Measurements from ENCODE around the gene DCLK1.

The DCLK1 gene

DNA sequence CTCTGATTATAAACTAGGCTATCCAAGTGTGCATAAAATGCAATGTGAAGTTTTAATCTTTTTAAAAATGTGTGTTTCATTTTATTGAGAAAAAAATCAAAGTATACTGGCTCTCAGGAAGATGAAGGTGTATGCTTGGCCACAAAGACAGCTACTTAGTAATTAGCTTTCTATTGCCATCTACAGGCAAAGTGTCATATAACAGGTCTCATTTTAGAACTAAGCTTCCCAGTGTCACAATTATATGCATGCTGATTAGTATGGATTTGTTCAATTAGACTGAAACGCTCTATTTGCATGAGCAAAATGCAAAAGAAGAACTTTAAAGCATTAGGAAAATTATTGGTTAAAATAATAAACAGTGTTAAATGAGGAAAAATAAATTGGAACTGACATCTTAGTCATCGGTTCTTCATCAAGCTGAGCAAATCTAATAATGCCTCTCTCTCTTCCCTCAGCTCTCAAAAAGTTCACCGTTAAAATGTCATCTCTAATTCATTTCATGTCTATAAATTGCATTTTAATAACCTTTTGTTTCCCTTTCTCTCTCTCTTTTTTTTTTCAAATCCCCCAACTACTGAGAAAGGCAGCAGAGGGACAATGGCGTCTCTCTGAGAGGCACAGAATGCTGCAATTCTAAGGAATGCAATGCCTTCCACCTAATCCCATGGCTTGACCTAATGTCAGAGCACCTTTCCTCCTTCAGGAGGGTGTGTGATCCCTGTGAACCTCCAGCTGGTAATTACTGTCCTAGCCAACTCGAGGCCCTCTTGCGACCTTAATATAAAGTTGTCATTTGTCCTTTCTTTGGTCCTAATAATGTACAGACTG is 341.6 kb downstream of the DCLK1 start:
- no peak overlapping the region for H3K27ac Mint-ChIP-seq
- H3K4me1 Mint-ChIP-seq (ENCODE audit: low read depth): no peaks in the 10 kb centered on the region
- no peaks in the 10 kb centered on the region for H3K9me3 Mint-ChIP-seq
- H3K27me3 Mint-ChIP-seq: peaks cover 3% of the 10 kb centered on the region
- no peaks in the 10 kb centered on the region for H3K36me3 Mint-ChIP-seq (ENCODE audit: low read depth)
- H3K4me3 Mint-ChIP-seq: no peak overlapping the region

DNA sequence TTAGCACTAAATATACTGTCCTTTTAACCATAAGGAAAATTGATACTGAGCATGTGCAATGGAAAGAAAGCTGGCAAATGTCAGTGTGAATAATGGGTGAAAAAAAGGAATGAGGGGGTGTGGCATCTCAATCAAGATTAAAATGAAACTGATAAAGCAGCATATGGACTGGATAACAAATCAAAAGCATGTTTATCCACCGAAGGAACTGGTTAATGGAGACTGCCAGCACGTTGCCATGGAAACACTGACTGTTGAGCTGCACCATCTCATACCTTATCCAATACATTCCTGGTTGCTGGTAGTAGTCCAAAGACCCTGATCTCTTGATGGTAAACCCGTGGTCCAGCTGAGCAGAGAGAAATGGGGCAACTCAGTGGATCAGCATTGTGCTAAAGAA is 343.2 kb downstream of the DCLK1 start:
- H3K27me3 Mint-ChIP-seq: peaks cover 3% of the 10 kb centered on the region
- no peak overlapping the region for H3K27ac Mint-ChIP-seq

DNA sequence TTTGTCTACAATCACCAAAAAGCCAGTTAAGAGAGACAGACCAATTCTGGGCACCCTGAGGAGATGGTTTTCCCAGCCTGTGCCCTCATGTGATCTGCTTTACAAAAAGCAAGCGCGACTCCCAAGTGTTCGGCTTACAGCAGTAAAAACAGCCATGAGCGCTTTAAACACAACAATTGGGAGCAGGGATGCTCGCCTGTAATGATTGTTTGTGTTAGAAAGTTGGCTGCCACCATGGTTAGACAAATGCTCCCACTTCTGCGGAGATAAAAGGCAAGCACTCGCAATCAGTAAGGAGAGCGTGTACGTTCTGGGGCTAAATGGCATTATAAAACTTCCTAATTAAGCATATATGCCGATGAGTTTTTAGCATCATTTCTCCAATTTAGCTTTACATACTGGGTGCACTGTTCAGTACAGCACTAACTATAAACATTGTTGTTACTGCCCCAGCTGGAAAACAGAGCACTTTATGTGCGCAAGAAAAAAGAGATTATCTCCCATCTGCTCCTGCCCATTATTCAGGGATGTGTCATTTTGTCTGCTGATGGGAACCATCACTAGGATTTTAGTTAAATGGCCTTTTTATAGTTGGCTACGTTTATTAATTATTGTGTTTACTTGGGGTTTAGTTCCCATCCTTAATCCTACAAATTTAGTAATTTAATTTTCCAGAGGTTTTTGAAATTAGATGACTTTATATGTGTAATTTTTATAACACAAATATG is 345.4 kb downstream of the DCLK1 start:
- H3K36me3 Mint-ChIP-seq (ENCODE audit: low read depth): no peaks in the 10 kb centered on the region
- H3K4me1 Mint-ChIP-seq (ENCODE audit: low read depth): no peaks in the 10 kb centered on the region
- no peaks in the 10 kb centered on the region for H3K9me3 Mint-ChIP-seq
- no peak overlapping the region for H3K27ac Mint-ChIP-seq
- no peak overlapping the region for H3K4me3 Mint-ChIP-seq
- peaks cover 3% of the 10 kb centered on the region for H3K27me3 Mint-ChIP-seq

More for the DNA sequence above, 343.2 kb downstream of the DCLK1 start:
- Mint-ChIP-seq H3K9me3 (no peaks in the 10 kb centered on the region), H3K4me1 (ENCODE audit: low read depth) (no peaks in the 10 kb centered on the region), H3K36me3 (ENCODE audit: low read depth) (no peaks in the 10 kb centered on the region), H3K4me3 (no peak overlapping the region)

DNA sequence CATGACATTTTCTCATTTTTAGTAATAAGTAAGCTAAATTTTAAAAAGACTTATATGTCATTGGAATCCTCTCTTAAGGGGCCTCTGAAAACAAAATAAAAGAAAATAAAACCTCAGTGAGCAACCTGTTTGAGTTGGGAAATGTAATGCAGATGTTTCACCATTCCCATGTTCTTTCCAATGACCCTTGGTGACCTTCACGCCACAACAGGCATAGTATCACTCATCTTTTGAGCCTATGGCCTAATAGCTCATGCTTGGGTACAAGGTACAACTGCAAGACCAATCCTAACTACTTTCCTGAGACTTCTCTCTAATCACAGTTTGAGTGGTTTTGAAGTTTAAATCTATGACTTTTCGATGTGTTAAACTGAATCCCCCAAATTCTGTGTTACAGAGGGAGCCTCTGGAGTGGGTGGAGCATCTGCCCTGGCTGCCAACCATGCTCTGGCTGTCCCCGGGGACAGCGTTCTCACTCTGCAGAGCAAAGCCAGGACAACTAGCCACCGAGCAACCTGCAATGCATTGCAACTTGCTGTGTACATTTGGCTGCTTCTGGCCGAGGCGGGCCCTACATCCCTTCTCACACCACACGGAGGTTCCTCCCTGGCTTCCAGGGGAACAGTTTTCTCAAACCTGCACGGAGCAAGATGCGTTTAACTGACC is 346.8 kb downstream of the DCLK1 start:
- no peaks in the 10 kb centered on the region for H3K9me3 Mint-ChIP-seq
- H3K36me3 Mint-ChIP-seq (ENCODE audit: low read depth): no peaks in the 10 kb centered on the region

DNA sequence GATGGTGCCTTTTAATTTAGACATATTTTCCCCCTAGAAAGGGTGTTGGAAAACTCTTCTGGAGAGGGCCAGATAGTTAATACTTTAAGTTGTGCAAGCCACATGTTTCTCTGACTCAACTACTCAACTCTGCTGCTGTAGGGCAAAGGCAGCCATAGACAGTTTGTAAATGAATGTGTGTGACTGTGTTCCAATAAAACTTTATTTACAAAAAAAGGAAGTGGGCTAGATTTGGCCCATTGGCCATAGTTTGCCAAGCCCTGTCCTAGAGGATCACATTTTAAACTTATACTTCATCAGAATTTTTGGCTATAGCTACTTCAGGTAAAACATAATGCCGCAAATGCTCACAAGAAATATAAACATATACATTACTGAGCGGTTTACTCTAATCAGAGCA is 348.4 kb downstream of the DCLK1 start:
- Mint-ChIP-seq H3K4me1 (ENCODE audit: low read depth) (no peaks in the 10 kb centered on the region), H3K36me3 (ENCODE audit: low read depth) (no peaks in the 10 kb centered on the region), H3K4me3 (no peak overlapping the region), H3K27ac (no peak overlapping the region), H3K27me3 (no peaks in the 10 kb centered on the region), H3K9me3 (no peaks in the 10 kb centered on the region)

More for the DNA sequence above, 346.8 kb downstream of the DCLK1 start:
- H3K27me3 Mint-ChIP-seq: no peaks in the 10 kb centered on the region
- no peak overlapping the region for H3K4me3 Mint-ChIP-seq
- no peak overlapping the region for H3K27ac Mint-ChIP-seq
- no peaks in the 10 kb centered on the region for H3K4me1 Mint-ChIP-seq (ENCODE audit: low read depth)

DNA sequence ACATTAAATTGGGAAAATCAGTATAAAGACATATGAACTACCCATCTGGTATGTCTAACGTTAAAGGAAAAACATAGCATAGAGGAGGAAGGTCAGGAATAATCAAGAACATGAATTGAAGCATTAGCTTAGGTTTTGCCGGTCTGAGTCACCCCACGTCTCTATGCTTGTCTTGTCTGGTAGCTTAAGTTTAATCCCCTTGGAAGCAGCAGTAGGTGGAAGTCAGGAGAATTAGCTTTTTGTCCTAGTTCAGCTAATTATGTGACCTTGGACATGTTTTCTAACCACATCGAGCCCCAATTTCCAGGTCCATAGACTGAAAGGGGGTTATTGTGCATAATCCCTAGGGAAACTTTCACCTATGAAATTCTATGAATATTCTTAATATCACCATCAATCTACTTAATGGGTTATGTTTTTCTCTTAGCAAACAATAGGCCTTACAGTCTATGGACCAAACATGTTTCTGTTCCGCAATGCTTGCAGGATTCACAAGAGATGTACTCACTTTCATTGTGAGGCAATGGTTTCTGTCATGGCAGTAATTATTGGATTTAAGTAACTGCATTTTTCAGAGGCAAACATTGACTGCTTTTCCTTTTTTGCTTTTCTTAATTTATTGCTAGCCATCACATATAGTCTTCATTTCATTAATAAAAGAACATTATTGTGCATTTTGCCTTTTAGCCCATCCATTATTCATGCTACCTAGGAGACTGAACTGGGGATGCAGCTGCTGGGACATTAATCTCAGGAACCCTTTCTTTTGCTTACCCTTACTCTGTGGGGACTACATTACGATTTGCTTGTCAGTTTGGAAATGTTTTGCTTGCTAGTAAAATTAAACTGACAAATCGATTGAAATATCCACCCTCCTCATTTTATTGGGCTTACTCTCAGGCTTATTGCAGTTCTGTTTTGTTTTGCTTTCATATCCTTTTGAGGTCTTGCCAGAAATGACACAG is 349.9 kb downstream of the DCLK1 start:
- H3K27ac Mint-ChIP-seq: no peak overlapping the region
- peaks cover 3% of the 10 kb centered on the region for H3K9me3 Mint-ChIP-seq
- H3K4me1 Mint-ChIP-seq (ENCODE audit: low read depth): no peaks in the 10 kb centered on the region
- no peak overlapping the region for H3K4me3 Mint-ChIP-seq
- H3K36me3 Mint-ChIP-seq (ENCODE audit: low read depth): no peaks in the 10 kb centered on the region
- H3K27me3 Mint-ChIP-seq: peaks cover 4% of the 10 kb centered on the region

DNA sequence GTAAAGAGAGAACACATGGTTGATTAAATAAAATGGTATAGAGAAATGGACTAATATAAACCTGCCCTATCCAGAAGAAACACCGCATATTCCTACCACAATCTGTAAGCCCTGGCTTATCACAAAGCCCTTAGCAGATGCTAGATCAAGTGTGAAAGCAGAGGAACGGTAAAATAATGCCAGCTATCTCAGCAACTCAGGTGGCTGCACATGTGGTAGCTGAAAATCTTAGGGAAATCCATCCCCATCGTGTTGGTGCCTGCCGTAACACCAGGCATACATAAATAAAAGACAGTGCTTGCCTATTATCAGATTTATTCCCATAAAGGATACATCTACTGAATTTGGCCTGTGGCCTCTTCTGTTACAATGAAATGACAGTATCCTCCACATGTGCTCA is 350.6 kb downstream of the DCLK1 start:
- no peaks in the 10 kb centered on the region for H3K36me3 Mint-ChIP-seq (ENCODE audit: low read depth)

DNA sequence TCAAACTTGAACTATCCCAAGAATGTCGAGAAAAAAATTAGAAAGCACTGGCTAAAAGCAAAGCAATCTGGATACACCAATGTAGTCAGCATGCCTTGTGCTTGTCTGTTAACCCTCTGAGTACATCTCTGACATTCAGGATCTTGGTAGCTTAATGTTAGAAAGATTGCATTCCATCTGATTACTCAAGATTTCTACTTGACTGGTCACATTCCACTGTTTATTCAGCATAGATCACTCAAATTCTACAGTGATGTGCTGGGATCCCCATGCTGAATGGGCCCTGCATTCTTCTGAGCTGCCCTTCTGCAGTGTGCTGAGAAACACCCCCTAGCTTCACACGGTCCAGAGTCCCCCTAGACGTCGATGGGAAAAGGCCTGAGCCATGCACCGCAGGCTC is 359.3 kb downstream of the DCLK1 start:
- no peak overlapping the region for H3K27ac Mint-ChIP-seq
- no peak overlapping the region for H3K4me3 Mint-ChIP-seq
- no peaks in the 10 kb centered on the region for H3K36me3 Mint-ChIP-seq (ENCODE audit: low read depth)
- H3K27me3 Mint-ChIP-seq: peaks cover 15% of the 10 kb centered on the region
- peaks cover 1% of the 10 kb centered on the region for H3K9me3 Mint-ChIP-seq
- H3K4me1 Mint-ChIP-seq (ENCODE audit: low read depth): no peaks in the 10 kb centered on the region

More for the DNA sequence above, 350.6 kb downstream of the DCLK1 start:
- H3K4me3 Mint-ChIP-seq: no peak overlapping the region
- H3K4me1 Mint-ChIP-seq (ENCODE audit: low read depth): no peaks in the 10 kb centered on the region
- H3K27ac Mint-ChIP-seq: no peak overlapping the region
- H3K27me3 Mint-ChIP-seq: peaks cover 4% of the 10 kb centered on the region
- peaks cover 3% of the 10 kb centered on the region for H3K9me3 Mint-ChIP-seq

DNA sequence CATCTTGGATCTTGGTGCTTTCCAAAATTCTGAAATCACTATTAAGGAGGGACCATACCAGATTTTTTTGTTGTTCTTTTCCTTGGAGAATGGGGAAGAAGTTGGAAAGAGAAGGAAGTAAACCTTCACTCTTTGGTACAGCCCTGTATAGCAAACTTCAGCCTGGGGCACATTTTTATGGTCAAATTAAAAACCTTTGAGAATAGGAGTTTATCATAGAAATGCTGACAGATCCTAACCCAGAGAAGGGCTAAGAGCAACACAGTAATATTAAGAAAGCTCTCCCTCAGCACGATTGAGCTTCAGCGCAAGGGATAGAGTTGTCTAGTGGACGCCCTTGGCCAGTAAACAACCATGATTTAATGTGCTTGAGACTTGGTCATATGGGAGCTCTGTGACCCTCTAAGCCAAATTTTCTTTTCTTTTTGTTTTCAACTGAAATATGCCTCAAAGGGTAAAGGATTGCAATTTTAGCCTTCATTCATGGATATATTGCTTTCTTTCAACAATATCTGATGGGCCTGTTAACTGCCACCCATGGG is 360.4 kb downstream of the DCLK1 start:
- no peaks in the 10 kb centered on the region for H3K4me1 Mint-ChIP-seq (ENCODE audit: low read depth)
- H3K4me3 Mint-ChIP-seq: no peak overlapping the region
- no peak overlapping the region for H3K27ac Mint-ChIP-seq
- H3K9me3 Mint-ChIP-seq: no peaks in the 10 kb centered on the region
- H3K36me3 Mint-ChIP-seq (ENCODE audit: low read depth): no peaks in the 10 kb centered on the region
- H3K27me3 Mint-ChIP-seq: peaks cover 13% of the 10 kb centered on the region

DNA sequence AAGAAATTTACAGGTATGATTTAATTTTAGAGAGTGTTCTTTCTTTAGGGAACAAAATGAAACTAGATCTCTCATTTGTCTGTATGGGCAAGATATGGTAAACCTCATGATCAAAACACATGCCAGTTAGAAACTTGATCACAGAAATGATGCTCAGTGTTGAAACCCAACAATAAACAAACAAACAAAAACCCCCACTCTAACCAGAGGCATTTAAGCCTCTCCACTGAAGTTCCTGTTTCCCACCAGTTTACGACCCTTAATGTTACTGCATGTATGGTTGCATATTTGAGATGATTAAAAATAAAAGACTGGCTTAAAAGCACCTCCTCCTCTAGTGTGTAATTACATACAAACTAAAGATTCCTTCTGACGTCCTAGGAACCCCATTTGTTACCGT is 361.4 kb downstream of the DCLK1 start:
- no peaks in the 10 kb centered on the region for H3K4me1 Mint-ChIP-seq (ENCODE audit: low read depth)
- H3K27me3 Mint-ChIP-seq: peaks cover 13% of the 10 kb centered on the region
- H3K27ac Mint-ChIP-seq: no peak overlapping the region
- no peaks in the 10 kb centered on the region for H3K36me3 Mint-ChIP-seq (ENCODE audit: low read depth)
- no peaks in the 10 kb centered on the region for H3K9me3 Mint-ChIP-seq
- no peak overlapping the region for H3K4me3 Mint-ChIP-seq

DNA sequence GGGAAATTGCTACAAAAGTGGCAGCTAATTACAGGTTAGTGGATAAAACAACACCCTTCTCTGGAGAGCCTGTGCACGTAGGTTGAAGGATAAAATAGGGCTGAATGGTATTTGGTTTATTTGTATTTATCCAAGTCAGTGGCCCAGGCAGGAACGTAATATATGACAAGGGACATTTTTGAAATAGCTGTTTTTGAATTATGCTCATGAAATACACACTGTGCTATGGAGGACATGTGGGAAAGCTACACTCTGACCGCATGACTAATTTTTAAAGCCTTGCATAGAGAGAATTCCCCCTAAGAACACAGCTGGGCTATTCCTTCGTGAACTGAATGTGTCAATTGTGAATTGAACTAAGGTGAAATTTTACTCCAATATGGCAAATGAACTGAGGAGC is 362.6 kb downstream of the DCLK1 start:
- no peaks in the 10 kb centered on the region for H3K36me3 Mint-ChIP-seq (ENCODE audit: low read depth)
- H3K4me1 Mint-ChIP-seq (ENCODE audit: low read depth): no peaks in the 10 kb centered on the region
- H3K27me3 Mint-ChIP-seq: peaks cover 13% of the 10 kb centered on the region
- no peak overlapping the region for H3K27ac Mint-ChIP-seq
- H3K4me3 Mint-ChIP-seq: no peak overlapping the region
- no peaks in the 10 kb centered on the region for H3K9me3 Mint-ChIP-seq

DNA sequence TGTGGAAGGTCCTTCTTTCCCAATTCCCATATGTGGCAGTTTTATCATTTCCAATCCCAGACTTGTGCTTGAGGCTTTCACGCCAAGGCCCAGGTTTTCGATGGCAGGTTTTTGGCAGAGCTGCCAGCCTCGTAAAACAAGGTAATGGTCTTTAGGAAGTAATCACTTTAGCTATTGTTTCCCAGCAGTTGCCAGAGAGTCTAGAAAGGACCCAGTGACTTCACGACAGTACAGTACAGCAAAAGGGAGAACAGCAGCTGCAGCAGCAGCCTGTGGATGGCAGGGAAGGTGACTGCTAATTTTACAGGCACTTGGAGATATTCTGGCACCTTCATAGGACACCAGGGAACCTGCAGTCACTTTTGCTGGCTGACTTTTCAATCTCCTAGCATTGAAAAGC is 363.1 kb downstream of the DCLK1 start:
- Mint-ChIP-seq H3K4me1 (ENCODE audit: low read depth) (no peaks in the 10 kb centered on the region), H3K27me3 (peaks cover 12% of the 10 kb centered on the region), H3K9me3 (no peaks in the 10 kb centered on the region), H3K4me3 (no peak overlapping the region), H3K36me3 (ENCODE audit: low read depth) (no peaks in the 10 kb centered on the region), H3K27ac (no peak overlapping the region)

DNA sequence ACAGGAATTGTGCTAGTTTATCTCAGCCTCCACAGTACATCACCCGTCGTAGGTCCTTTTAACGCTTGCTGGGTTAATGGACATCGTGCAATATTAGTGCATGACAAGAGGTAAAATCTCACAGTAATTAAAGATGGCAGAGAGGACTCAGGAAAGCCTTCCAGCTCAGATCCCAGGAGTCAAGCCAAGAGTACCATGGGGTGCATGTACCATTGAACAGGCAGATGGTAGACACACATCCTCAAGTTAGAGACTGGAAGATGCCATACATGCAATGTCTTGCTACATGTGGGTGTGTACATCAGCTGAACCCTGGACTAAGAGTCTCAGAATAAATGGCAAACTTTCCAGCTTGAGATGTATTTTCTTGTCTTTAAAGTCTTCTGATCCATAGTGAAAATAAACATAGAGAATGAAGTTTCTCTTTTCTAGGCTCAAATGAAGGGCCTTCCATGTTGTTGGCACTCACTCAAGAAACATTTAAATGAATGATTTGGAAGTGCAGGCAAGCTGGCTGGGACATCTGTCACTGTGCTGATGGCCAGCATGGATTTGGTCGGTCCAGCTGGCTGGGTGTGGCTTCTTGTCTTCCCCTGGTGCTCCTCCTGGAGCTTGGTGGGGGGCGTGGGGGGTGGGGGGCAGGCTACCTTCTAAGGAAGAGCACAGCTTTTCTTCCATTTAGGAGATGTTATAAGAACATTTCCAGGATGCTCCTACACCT is 363.8 kb downstream of the DCLK1 start:
- no peak overlapping the region for H3K4me3 Mint-ChIP-seq
- H3K4me1 Mint-ChIP-seq (ENCODE audit: low read depth): no peaks in the 10 kb centered on the region

DNA sequence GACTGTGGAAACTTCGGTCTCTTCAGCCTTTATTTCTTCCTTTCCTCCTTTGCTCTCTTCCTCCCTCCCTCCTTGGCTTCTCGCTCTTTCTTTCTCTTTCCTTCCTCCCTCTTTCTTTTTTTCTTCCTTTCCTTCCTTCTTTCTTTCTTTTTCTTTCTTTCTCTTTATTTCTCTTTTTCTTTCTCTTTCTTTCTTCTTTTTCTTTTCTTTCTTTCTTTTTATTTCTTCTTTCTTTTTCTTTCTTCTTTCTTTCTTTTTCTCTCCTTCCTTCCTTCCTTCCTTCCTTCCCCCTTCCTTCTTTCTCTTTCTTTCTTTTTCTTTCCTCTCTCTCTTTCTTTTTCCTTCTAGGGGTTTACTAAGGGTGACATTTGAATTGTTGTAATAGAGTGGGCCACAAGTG is 364.5 kb downstream of the DCLK1 start:
- no peaks in the 10 kb centered on the region for H3K36me3 Mint-ChIP-seq (ENCODE audit: low read depth)
- no peak overlapping the region for H3K4me3 Mint-ChIP-seq
- peaks cover 6% of the 10 kb centered on the region for H3K27me3 Mint-ChIP-seq
- no peaks in the 10 kb centered on the region for H3K4me1 Mint-ChIP-seq (ENCODE audit: low read depth)
- no peaks in the 10 kb centered on the region for H3K9me3 Mint-ChIP-seq
- H3K27ac Mint-ChIP-seq: no peak overlapping the region

More for the DNA sequence above, 363.8 kb downstream of the DCLK1 start:
- H3K27ac Mint-ChIP-seq: no peak overlapping the region
- H3K9me3 Mint-ChIP-seq: no peaks in the 10 kb centered on the region
- peaks cover 6% of the 10 kb centered on the region for H3K27me3 Mint-ChIP-seq
- H3K36me3 Mint-ChIP-seq (ENCODE audit: low read depth): no peaks in the 10 kb centered on the region

Data from stimulated activated naive CD8-positive, alpha-beta T cell treated with anti-CD3 and anti-CD28 coated beads, Interleukin-15, Interleukin-2, amounts not matched to agents 100 ng/mL and 50 ng/mL, for 24 hours (primary cell).